HCT116 (cell line): ENCODE data around the gene SCML2. TPM values are rescaled to one million over a fixed set of nuclear protein-coding genes. Genes with fewer than 3 reads are reported as not detected.

Experiments
- ATAC-seq: fragments of 200-7000 bp; cut with Tn5 transposase; 2 replicates; pipeline ENCODE4 v1.9.1; 2020; ENCODE audit warnings: mild to moderate bottlenecking, moderate library complexity
- BruUV-seq: library from RNA; stranded (reverse); fragments of 400-500 nt; replicated peaks from 2 replicates; lab custom pipeline; 2021; lab: Mats Ljungman, UMichigan
- CTCF ChIA-PET: fragments of 300-600 bp; sonication (Branson Sonifier 250); formaldehyde crosslinking; loops from one replicate; lab custom pipeline; 2021; ENCODE audit warnings: antibody characterized with exemption; lab: Charles Lee
- POLR2A ChIA-PET: fragments of 300-600, 350-600 bp; sonication (Branson Sonifier 250); formaldehyde crosslinking; loops from one replicate; lab custom pipeline; 2021; ENCODE audit warnings: antibody characterized with exemption; lab: Charles Lee
- RAD21 ChIA-PET, 2 experiments: fragments of 300-600 bp; sonication (Branson Sonifier 250); formaldehyde crosslinking; loops; one replicate each; lab custom pipeline; 2023; ENCODE audit warnings: low total read pairs in 2 of 2; ENCODE audit not compliant: uncharacterized antibody in 2 of 2, unreplicated experiment in 2 of 2, low non-redundant PET in 1 of 2; lab: Charles Lee
- DNase-seq: peaks from one replicate; pipeline ENCODE4 v3.0.0-alpha.2; 2010; ENCODE audit warnings: low read depth, low spot score
- H2AFZ ChIP-seq: fragments of 200-600 bp; shearing (Covaris generic), sonication (generic); 2 replicates; pipeline ENCODE4 v1.6.1; 2017; ENCODE audit warnings: low read depth, mixed run types, mixed read lengths, antibody characterized with exemption, low read length; ENCODE audit not compliant: poor library complexity, severe bottlenecking
- H3K27ac ChIP-seq: 2 replicates; pipeline ENCODE4 v1.5.1; 2012; ENCODE audit warnings: low read depth, low read length
- H3K27me3 ChIP-seq: fragments of 200-600 bp; sonication (generic); 2 replicates; pipeline ENCODE4 v1.6.1; 2016; ENCODE audit warnings: mixed run types, low read length, mixed read lengths; ENCODE audit not compliant: insufficient read depth
- H3K36me3 ChIP-seq, 2 experiments: fragments of 200-500 bp in 1 of 2; fragments of 200-600 bp in 1 of 2; sonication (Bioruptor generic) in 1 of 2; sonication (generic) in 1 of 2; 2 replicates each; pipeline versions ENCODE4 v1.5.1 to v1.6.1; 2014 to 2016; ENCODE audit warnings: low read length in 2 of 2, inconsistent platforms in 1 of 2, mixed read lengths in 1 of 2, mixed run types in 1 of 2; ENCODE audit not compliant: insufficient read depth in 2 of 2, control insufficient read depth in 1 of 2
- H3K4me1 ChIP-seq, 2 experiments: fragments of 200-600 bp in 1 of 2; sonication (generic) in 1 of 2; 2 replicates each; pipeline versions ENCODE4 v1.5.1 to v1.6.1; 2012 to 2017; ENCODE audit warnings: low read length in 2 of 2, inconsistent platforms in 1 of 2, mild to moderate bottlenecking in 1 of 2, mixed read lengths in 1 of 2, mixed run types in 1 of 2, moderate library complexity in 1 of 2; ENCODE audit not compliant: insufficient read depth in 2 of 2, control insufficient read depth in 1 of 2
- H3K4me2 ChIP-seq: fragments of 200-600 bp; sonication (generic); 2 replicates; pipeline ENCODE4 v1.6.1; 2017; ENCODE audit warnings: mixed run types, low read length, mixed read lengths
- H3K4me3 ChIP-seq, 2 experiments: fragments of 200-600 bp in 1 of 2; sonication (generic) in 1 of 2; replicated peaks in 1 of 2; 2 replicates each; pipeline ENCODE4 v1.5.1; 2011 to 2016; ENCODE audit warnings: low read length in 2 of 2, control low read depth in 1 of 2, low read depth in 1 of 2, mild to moderate bottlenecking in 1 of 2, mixed read lengths in 1 of 2, mixed run types in 1 of 2
- H3K79me2 ChIP-seq: fragments of 200-600 bp; sonication (generic); 2 replicates; pipeline ENCODE4 v1.6.1; 2017; ENCODE audit warnings: mild to moderate bottlenecking, mixed run types, low read length, moderate library complexity, mixed read lengths; ENCODE audit not compliant: insufficient read depth
- H3K9ac ChIP-seq: fragments of 200-600 bp; sonication (generic); 2 replicates; pipeline ENCODE4 v1.6.1; 2016; ENCODE audit warnings: low read length, mixed read lengths
- H3K9me2 ChIP-seq: fragments of 200-600 bp; sonication (generic), shearing (Covaris generic); 2 replicates; pipeline ENCODE4 v1.6.1; 2017; ENCODE audit warnings: mixed run types, mild to moderate bottlenecking, moderate library complexity; ENCODE audit not compliant: insufficient read depth
- H3K9me3 ChIP-seq, 2 experiments: fragments of 200-500 bp in 1 of 2; fragments of 200-600 bp in 1 of 2; sonication (Bioruptor generic) in 1 of 2; sonication (generic) in 1 of 2; 2 replicates each; pipeline ENCODE4 v1.6.1; 2014 to 2017; ENCODE audit warnings: low read length in 2 of 2, mixed read lengths in 2 of 2, inconsistent platforms in 1 of 2, low read depth in 1 of 2, mild to moderate bottlenecking in 1 of 2, mixed run types in 1 of 2, moderate library complexity in 1 of 2; ENCODE audit not compliant: control insufficient read depth in 1 of 2, insufficient read depth in 1 of 2
- H4K20me1 ChIP-seq: fragments of 200-600 bp; sonication (generic), shearing (Covaris generic); 2 replicates; pipeline ENCODE4 v1.6.1; 2017; ENCODE audit warnings: mixed run types, mild to moderate bottlenecking, moderate library complexity; ENCODE audit not compliant: insufficient read depth
- EGR1 ChIP-seq: IDR thresholded peaks from 2 replicates; pipeline ENCODE4 v1.6.1; 2012; ENCODE audit warnings: low read depth
- EZH2 ChIP-seq: fragments of 200-600 bp; sonication (generic); IDR thresholded peaks from 2 replicates; pipeline ENCODE4 v1.6.1; 2017; ENCODE audit warnings: antibody characterized with exemption, mixed run types
- EZH2phosphoT487 ChIP-seq: fragments of 200-600 bp; IDR thresholded peaks from 2 replicates; pipeline ENCODE4 v1.6.1; 2018; ENCODE audit warnings: antibody characterized with exemption, borderline replicate concordance
- FOSL1 ChIP-seq: IDR thresholded peaks from 2 replicates; pipeline ENCODE4 v1.6.1; 2012; ENCODE audit warnings: low read depth
- JUND ChIP-seq: IDR thresholded peaks from 2 replicates; pipeline ENCODE4 v1.6.1; 2012
- POLR2A ChIP-seq: IDR thresholded peaks from 2 replicates; pipeline ENCODE4 v1.7.0; 2011; ENCODE audit warnings: borderline replicate concordance; ENCODE audit not compliant: insufficient read depth, insufficient read length; ENCODE audit errors: extremely low read depth
- SIN3A ChIP-seq: IDR thresholded peaks from 2 replicates; pipeline ENCODE4 v1.6.1; 2012; ENCODE audit warnings: low read depth
- SRF ChIP-seq: IDR thresholded peaks from 2 replicates; pipeline ENCODE4 v1.6.1; 2012; ENCODE audit warnings: low read depth
- ZFX ChIP-seq: fragments of 450-650 bp; IDR thresholded peaks from 2 replicates; pipeline ENCODE4 v1.6.1; 2017
- ZNF274 ChIP-seq: fragments of 200-500 bp; sonication (Bioruptor generic); IDR thresholded peaks from 2 replicates; pipeline ENCODE4 v1.6.1; 2014; ENCODE audit warnings: mild to moderate bottlenecking, low read depth, low read length, inconsistent platforms
- intact Hi-C: fragments of 100-400 bp; cut with micrococcal nuclease; formaldehyde crosslinking; loops from 2 replicates; pipeline ENCODE4 v1.10.0; 2022
- total RNA-seq: library from RNA; stranded (reverse); gene quantifications from one replicate; pipeline ENCODE4 v1.2.1, GENCODE V29; 2021; ENCODE audit not compliant: unreplicated experiment
- TF ChIP-seq, protein P1 (sequence below): IDR thresholded peaks from 2 replicates; pipeline ENCODE4 v1.6.1; 2012
- TF ChIP-seq, protein P2 (sequence below): IDR thresholded peaks from 2 replicates; pipeline ENCODE4 v1.6.1; 2011; ENCODE audit warnings: mild to moderate bottlenecking, low read length, moderate library complexity; ENCODE audit not compliant: insufficient replicate concordance; ENCODE audit errors: extremely low read depth
- TF ChIP-seq, protein P3 (sequence below): IDR thresholded peaks from 2 replicates; pipeline ENCODE4 v1.6.1; 2012
- TF ChIP-seq, protein P4 (sequence below), 3 experiments: fragments of 200-600 bp in 1 of 3; sonication (generic) in 1 of 3; IDR thresholded peaks in 2 of 3; conservative IDR thresholded peaks in 1 of 3; 2 replicates each; pipeline ENCODE4 v1.5.1; 2012 to 2017; ENCODE audit warnings: low read depth in 2 of 3, low read length in 2 of 3, antibody characterized with exemption in 1 of 3, borderline replicate concordance in 1 of 3, control low read depth in 1 of 3, mild to moderate bottlenecking in 1 of 3, mixed read lengths in 1 of 3, mixed run types in 1 of 3, moderate library complexity in 1 of 3; ENCODE audit not compliant: insufficient read depth in 1 of 3

The SCML2 gene
- total RNA-seq, 1 experiment from 2014 or later, result 5.2 TPM

DNA sequence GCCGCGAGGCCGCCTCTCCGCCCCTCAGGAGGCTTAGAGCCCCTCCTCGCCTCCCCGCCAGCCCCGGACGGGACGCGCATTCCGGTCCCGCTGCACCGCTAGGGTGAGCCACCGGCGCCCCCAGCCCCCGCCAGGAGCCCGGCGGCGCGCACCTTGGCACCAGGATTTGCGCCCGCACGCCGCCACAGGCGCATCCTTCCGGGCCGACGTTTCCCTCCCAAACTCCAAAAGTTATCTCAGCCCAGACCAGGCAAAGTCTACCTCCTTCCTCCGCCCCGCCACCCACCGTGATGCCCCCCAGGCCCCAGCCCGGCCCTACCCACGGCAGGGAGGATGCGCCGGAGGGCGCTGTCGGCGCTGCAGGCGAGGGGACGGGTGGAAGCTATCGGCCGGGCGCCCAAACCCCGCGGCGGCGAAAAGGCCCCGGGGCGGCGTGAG lies 538 bp downstream of the SCML2 start:
- Histone ChIP-seq H3K79me2 (peaks cover 27% of the 10 kb centered on the region), H3K9ac (peak overlapping the region; percentile 54), H3K9me2 (no peaks in the 10 kb centered on the region), H4K20me1 (no peaks in the 10 kb centered on the region), H3K27ac (peak overlapping the region; percentile 45; the same call in 1 of the 2 replicates), H3K36me3 (no peaks in the 10 kb centered on the region), H3K9me3 (no peaks in the 10 kb centered on the region), H3K4me1 (peaks cover 8 to 10% of the 10 kb centered on the region in 2 experiments; a peak in 3 of 4 replicates), H2AFZ (no peak overlapping the region), H3K4me2 (peak overlapping the region; percentile 79), H3K4me3 (peak overlapping the region; percentile 47 to 57), H3K27me3 (no peaks in the 10 kb centered on the region)
- ChIA-PET CTCF (no interaction called here), RAD21 (no interaction called here), POLR2A (no interaction called here)
- no peak for DNase-seq
- no TSS peak for BruUV-seq
- intact Hi-C loops, result no loop called here
- peak; percentile 75 for ATAC-seq
- TF ChIP-seq JUND (no peak), SIN3A (no peak), ZFX (peak; percentile 19; the same call in 1 of the 2 replicates)
- TF ChIP-seq, protein P1, sequence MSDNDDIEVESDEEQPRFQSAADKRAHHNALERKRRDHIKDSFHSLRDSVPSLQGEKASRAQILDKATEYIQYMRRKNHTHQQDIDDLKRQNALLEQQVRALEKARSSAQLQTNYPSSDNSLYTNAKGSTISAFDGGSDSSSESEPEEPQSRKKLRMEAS, result peak; percentile 49; the same call in 1 of the 2 replicates

DNA sequence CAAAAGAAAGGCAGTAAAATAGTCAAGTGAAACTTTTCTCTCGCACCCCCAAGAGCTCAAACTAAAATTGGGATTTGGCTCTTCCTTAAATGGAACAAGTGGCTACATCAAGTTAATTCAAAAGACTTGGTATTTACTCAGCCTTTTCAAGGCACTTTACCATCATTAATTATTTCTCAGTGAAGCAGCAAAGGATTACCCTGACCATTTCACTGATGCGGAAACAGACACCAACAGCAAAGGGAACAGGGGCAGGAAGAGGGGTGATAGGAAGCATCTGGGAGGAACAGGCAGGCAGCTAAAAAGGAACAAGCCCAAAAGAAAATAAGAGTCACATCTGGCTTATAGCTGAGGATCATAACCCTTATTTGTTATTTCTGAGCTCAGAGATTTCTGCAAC lies 2.7 kb downstream of the SCML2 start:
- H2AFZ ChIP-seq, result no peak overlapping the region
- H3K27ac ChIP-seq, result no peak overlapping the region
- no peaks in the 10 kb centered on the region for H4K20me1 ChIP-seq
- intact Hi-C loops, result no loop called here
- CTCF ChIA-PET, result interaction anchor here (0.5 kb wide), 1 partner anchor 12 kb away, joined by 3 read pairs; no protein-coding TSS in a partner anchor
- RAD21 ChIA-PET, result no interaction called here
- H3K4me1 ChIP-seq, result peaks cover 10 to 26% of the 10 kb centered on the region in 2 experiments; a peak in 3 of 4 replicates
- no peak overlapping the region for H3K4me3 ChIP-seq
- no peak overlapping the region for H3K4me2 ChIP-seq
- H3K9me2 ChIP-seq, result no peaks in the 10 kb centered on the region
- ATAC-seq, result no peak
- H3K9ac ChIP-seq, result no peak overlapping the region
- H3K27me3 ChIP-seq, result no peaks in the 10 kb centered on the region
- POLR2A ChIA-PET, result no interaction called here
- no peaks in the 10 kb centered on the region for H3K36me3 ChIP-seq
- BruUV-seq, result no TSS peak
- no peaks in the 10 kb centered on the region for H3K9me3 ChIP-seq
- H3K79me2 ChIP-seq, result peaks cover 38% of the 10 kb centered on the region
- DNase-seq, result no peak
- TF ChIP-seq ZNF274, result no peak
- no peak for TF ChIP-seq JUND
- TF ChIP-seq EZH2phosphoT487, result no peak
- no peak for TF ChIP-seq POLR2A
- TF ChIP-seq, protein P2, sequence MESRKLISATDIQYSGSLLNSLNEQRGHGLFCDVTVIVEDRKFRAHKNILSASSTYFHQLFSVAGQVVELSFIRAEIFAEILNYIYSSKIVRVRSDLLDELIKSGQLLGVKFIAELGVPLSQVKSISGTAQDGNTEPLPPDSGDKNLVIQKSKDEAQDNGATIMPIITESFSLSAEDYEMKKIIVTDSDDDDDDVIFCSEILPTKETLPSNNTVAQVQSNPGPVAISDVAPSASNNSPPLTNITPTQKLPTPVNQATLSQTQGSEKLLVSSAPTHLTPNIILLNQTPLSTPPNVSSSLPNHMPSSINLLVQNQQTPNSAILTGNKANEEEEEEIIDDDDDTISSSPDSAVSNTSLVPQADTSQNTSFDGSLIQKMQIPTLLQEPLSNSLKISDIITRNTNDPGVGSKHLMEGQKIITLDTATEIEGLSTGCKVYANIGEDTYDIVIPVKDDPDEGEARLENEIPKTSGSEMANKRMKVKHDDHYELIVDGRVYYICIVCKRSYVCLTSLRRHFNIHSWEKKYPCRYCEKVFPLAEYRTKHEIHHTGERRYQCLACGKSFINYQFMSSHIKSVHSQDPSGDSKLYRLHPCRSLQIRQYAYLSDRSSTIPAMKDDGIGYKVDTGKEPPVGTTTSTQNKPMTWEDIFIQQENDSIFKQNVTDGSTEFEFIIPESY, result no peak
- no peak for TF ChIP-seq EGR1
- TF ChIP-seq EZH2, result no peak
- TF ChIP-seq, protein P3, sequence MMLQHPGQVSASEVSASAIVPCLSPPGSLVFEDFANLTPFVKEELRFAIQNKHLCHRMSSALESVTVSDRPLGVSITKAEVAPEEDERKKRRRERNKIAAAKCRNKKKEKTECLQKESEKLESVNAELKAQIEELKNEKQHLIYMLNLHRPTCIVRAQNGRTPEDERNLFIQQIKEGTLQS, result no peak
- no peak for TF ChIP-seq SRF
- TF ChIP-seq, protein P4, sequence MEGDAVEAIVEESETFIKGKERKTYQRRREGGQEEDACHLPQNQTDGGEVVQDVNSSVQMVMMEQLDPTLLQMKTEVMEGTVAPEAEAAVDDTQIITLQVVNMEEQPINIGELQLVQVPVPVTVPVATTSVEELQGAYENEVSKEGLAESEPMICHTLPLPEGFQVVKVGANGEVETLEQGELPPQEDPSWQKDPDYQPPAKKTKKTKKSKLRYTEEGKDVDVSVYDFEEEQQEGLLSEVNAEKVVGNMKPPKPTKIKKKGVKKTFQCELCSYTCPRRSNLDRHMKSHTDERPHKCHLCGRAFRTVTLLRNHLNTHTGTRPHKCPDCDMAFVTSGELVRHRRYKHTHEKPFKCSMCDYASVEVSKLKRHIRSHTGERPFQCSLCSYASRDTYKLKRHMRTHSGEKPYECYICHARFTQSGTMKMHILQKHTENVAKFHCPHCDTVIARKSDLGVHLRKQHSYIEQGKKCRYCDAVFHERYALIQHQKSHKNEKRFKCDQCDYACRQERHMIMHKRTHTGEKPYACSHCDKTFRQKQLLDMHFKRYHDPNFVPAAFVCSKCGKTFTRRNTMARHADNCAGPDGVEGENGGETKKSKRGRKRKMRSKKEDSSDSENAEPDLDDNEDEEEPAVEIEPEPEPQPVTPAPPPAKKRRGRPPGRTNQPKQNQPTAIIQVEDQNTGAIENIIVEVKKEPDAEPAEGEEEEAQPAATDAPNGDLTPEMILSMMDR (IDR thresholded peaks at IDR 0.05 in 2 of 3, conservative IDR thresholded peaks at IDR 0.05 in 1 of 3; ENCODE audit: borderline replicate concordance in 1 of 3, insufficient read depth in 1 of 3, low read depth in 2 of 3, low read length in 2 of 3), result no peak
- TF ChIP-seq FOSL1, result no peak
